Epithelial cell of esophagus (primary cell): ENCODE data around the gene EEF1AKMT1.

Source experiments
- DNase-seq: peaks from one replicate; pipeline ENCODE4 v3.0.0; 2010; ENCODE audit warnings: low read depth
- H3K4me3 ChIP-seq: 2 replicates; pipeline ENCODE4 v1.5.1; 2011; ENCODE audit warnings: mild to moderate bottlenecking, low read length, control low read depth
- CTCF ChIP-seq: IDR thresholded peaks from 2 replicates; pipeline ENCODE4 v1.5.1; 2011; ENCODE audit warnings: low read depth, mild to moderate bottlenecking, low read length, control low read depth, inconsistent platforms; ENCODE audit not compliant: insufficient read depth; ENCODE audit errors: missing control alignments

Gene EEF1AKMT1

GRCh38 chr13:20773194-20774080 is at the start of gene EEF1AKMT1:
EEF1AKMT1 (minus strand) TSS chr13:20773961; CDS start chr13:20757598, 16,363 bp downstream.
- TF ChIP-seq CTCF: no peak
- DNase-seq: peak; percentile 94

GRCh38 chr13:20823071-20823470 is 49.3 kb upstream of the EEF1AKMT1 start:
- DNase-seq: no peak
- no peak for TF ChIP-seq CTCF
- no peak overlapping the region for H3K4me3 ChIP-seq

More at GRCh38 chr13:20773194-20774080, at the start of gene EEF1AKMT1:
- peak within 1 kb of the TSS; percentile 72 for H3K4me3 ChIP-seq

GRCh38 chr13:20822406-20822805 is 48.6 kb upstream of the EEF1AKMT1 start:
- no peak for TF ChIP-seq CTCF
- no peak for DNase-seq
- H3K4me3 ChIP-seq: no peak overlapping the region

GRCh38 chr13:20819715-20820114 is 46.0 kb upstream of the EEF1AKMT1 start:
- H3K4me3 ChIP-seq: no peak overlapping the region
- TF ChIP-seq CTCF: no peak

GRCh38 chr13:20815464-20815863 is 41.7 kb upstream of the EEF1AKMT1 start:
- no peak overlapping the region for H3K4me3 ChIP-seq

More at GRCh38 chr13:20819715-20820114, 46.0 kb upstream of the EEF1AKMT1 start:
- DNase-seq: no peak

GRCh38 chr13:20814224-20814910 is 40.6 kb upstream of the EEF1AKMT1 start:
- H3K4me3 ChIP-seq: no peak overlapping the region

More at GRCh38 chr13:20815464-20815863, 41.7 kb upstream of the EEF1AKMT1 start:
- no peak for TF ChIP-seq CTCF
- DNase-seq: peak; percentile 10

More at GRCh38 chr13:20814224-20814910, 40.6 kb upstream of the EEF1AKMT1 start:
- DNase-seq: peak; percentile 76
- no peak for TF ChIP-seq CTCF
